NCI-H1048 (cell line): ENCODE results near the gene RTN4IP1.
"Not testable (repeated sequence)": the region's sequence is repeated elsewhere in the genome, so short reads cannot be mapped to it uniquely, and the experiment has no call there.

Source experiments
- DNase-seq: peaks from one replicate; lab custom pipeline; 2025; lab: John Stamatoyannopoulos, UW

RTN4IP1 gene

DNA sequence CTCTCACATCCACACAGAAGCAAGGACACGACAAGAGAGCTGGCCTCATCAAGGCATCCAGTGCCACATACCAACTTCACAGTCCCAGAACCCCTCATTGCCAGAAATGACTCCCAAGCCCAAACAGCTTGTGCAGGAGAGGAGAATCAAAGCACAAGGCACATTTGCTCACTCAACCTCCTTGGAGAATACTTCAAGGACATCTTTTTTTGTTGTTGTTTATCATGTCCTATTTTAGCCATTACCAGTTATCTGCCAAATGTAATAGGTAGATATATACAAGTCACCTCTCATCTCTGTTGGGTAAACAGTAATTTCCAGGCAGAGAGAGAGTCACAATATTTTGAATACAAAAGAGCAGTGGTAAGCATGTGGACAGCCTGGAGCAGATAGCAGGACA is 47.8 kb downstream of the RTN4IP1 start:
- no peak for DNase-seq

GRCh38 chr6:106579281-106579680 is 50.0 kb downstream of the RTN4IP1 start:
- no peak for DNase-seq

GRCh38 chr6:106574741-106575458 is 54.4 kb downstream of the RTN4IP1 start:
- DNase-seq, result no peak

GRCh38 chr6:106572875-106573585 is 56.3 kb downstream of the RTN4IP1 start:
- no peak for DNase-seq

DNA sequence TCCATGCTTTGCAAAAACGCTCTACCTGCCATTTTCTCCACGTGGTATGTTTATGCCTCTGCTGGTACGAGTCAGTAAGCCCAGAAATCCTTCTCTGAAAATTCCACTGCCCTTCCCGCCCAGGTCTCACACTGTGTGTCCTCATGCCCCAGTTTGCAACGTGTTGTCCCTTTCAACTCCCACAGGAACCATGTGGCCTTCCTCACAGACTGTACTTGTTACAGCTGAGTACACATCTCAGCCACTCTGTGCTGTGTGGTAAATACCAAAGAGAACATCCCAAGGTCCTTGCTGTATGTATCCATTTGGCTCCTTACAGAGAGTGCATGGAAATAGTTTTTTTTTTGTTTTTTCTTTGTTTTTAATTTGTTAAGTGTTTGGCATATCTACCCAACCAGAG is 56.9 kb downstream of the RTN4IP1 start:
- DNase-seq, result no peak

DNA sequence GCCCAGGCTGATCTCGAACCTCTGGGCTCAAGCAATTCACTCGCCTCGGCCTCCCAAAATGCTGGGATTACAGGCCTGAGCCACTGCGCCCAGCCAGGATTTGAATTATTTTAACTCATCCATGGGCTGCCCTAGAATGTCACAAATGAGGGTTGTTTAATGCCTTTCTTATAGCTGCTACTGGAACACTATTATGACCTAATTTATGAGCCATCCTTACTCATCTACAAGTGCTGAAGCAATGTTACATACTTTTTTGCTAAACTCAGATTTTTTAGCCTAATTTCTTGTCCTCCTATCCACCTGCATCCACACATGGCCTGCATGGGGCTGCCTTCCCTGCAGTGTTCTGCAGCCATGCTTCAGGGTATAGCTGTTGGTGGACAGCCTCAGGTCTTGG is 59.9 kb downstream of the RTN4IP1 start:
- DNase-seq, result no peak

- no peak for DNase-seq
These were observed 60.8 kb downstream of the RTN4IP1 start for GRCh38 chr6:106568530-106568929.

GRCh38 chr6:106564476-106564875 is 64.8 kb downstream of the RTN4IP1 start:
- no peak for DNase-seq

DNA sequence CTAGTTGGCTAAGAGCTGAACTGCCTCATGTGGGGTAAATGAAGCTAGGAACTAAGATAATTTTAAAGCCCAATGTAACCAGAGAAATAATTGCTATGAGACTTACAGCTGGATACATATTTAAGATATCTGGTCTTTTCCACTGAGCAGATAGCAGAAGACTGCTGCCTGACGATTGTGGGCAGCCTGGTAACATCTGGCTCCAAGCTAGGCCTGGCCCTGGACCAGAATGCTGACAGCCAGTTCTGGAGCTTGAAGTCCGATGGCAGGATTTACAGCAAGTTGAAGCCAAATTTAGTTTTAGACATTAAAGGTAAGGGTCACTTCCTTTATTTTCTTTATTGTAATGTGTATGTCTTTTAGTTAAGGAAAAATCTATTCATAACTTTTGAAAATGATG is 65.7 kb downstream of the RTN4IP1 start:
- DNase-seq, result no peak

DNA sequence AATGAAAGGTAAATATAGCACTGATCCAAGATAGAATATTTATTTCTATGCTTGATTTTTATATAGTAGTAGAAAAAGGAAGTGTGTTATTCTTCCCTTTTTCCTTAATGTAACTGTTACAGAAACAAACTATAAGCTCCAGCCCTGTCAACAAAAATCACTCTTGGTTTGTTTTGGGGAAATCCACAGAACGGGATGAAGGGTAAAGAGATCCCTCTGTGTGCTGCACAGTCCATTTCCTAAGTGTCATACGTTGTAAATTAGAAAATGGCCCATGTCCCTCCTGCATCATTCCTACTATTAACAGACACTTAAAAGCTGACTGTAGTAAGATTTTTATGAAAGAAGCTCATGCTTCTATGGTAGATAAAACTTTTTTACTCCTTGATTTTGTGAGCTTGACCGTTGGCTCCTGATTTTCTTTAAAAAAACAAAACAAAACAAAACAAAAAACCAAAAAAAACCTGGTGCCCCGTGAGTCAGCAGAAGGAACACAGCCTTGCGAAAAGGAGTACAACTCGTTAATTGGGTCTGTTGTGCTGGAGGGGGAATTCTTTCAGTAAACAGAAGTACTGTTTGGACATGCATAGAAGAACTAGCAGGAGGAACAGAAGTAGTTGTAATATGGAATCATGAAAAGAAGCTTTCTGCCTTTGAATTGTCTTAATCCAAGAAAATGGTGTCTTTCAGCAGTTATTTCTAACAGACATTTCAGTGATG is 67.5 kb downstream of the RTN4IP1 start:
- DNase-seq, result no peak

- no peak for DNase-seq
These were observed 68.2 kb downstream of the RTN4IP1 start for GRCh38 chr6:106560996-106561685.

- not testable (repeated sequence) for DNase-seq
These were observed 69.6 kb downstream of the RTN4IP1 start for GRCh38 chr6:106559659-106560058.

- DNase-seq, result no peak
These were observed 70.9 kb downstream of the RTN4IP1 start for GRCh38 chr6:106558364-106558763.

GRCh38 chr6:106557837-106558236 is 71.5 kb downstream of the RTN4IP1 start:
- DNase-seq, result no peak

DNA sequence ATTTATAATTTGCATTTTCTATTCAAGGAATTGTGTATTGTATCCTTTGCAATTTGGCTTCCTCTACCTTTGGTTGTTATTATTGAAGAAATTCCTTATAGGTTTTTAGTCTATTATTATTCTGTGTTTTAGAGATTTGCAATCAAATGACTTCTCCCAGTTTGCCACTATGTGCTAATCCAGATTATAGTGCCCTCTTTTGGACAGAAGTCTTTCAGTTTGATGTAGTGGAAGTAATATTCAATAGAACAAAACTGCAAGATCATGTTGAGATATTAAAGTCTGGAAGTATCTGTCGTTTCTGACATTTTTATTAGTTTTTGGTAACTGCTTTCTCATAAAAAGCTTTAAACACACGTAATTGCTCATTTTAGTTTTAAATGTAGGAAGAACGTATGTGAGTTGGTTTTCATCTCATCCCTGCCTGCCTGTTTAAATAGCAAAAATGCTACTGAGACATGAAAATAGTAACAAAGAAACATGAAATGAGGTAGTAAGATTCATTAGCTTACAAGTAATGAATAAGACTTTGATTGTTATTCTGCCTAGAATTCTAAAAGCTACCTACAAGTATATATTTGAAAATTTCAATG is 72.8 kb downstream of the RTN4IP1 start:
- DNase-seq, result no peak

GRCh38 chr6:106555767-106556166 is 73.5 kb downstream of the RTN4IP1 start:
- no peak for DNase-seq

DNA sequence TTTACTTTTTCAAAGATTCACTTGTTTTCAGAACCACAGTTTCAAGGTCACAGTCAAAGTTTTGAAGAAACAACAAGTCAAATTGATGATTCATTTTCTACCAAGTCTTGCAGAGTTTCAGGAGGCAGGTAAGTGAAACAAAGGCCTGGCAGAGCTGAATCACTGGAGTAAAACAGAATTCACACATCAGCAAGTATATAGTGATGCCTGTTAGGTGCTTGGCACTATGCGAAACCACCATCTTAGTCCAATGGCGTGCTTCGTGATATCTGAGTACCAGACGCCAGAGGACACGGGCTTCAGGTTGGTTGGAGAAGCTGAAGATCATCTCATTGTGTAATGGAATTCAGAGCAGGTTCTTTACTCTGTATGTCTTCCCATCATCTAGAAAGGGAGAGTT is 75.9 kb downstream of the RTN4IP1 start:
- DNase-seq, result no peak

- no peak for DNase-seq
These were observed 78.1 kb downstream of the RTN4IP1 start for GRCh38 chr6:106551155-106551554.

DNA sequence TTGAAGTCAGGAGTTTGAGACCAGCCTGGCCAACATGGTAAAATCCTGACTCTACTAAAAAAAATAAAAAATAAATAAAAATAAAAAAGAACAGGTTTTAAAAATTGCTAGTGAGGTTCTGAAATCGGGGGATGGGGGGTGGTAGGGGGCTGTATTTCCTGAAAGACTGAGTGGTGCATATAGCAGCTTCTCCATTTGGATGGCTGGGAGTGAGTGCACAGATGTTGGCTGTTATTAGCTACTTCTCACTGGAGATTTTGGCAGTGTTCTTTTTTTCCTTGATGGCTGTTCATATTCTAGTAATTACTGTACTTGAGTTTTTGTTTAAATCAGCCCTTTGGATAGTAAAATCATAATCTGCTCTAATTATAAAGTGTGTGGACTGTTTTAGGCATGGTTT is 79.8 kb downstream of the RTN4IP1 start:
- no peak for DNase-seq

GRCh38 chr6:106548926-106549455 is 80.3 kb downstream of the RTN4IP1 start:
- DNase-seq, result not testable (repeated sequence)

- DNase-seq, result no peak
These were observed 81.5 kb downstream of the RTN4IP1 start for GRCh38 chr6:106547601-106548453.
